Kidney tubule cell (primary cell): Measurements from ENCODE around the gene HOXB5.

ENCODE experiments used
- DNase-seq: peaks from one replicate; pipeline ENCODE4 v3.0.0-alpha.2; 2018; ENCODE audit warnings: low spot score

HOXB5 gene

DNA sequence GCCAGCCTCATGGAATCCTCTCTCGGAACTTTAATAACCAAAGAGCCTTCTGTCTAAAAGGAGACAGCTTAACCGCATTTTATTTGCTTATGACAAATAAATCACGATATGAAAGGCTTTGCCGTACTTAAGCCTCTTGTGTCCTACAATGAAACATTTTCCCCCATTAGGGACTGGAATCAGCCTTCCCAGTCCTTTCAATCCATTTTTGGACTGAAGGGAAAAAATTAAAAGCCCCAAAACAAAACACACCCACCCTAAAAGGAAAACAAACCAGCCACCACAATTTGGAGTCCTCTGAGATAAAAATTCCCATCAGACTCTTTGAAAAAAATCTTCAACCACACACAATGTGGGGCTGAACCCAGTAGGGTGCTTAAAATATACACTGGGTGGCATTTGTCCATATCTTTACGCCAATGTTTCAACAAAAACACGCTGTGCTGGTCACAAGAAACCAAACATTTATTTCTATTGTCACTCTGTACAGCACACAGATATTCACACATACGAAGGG, 18.5 kb downstream of the HOXB5 start:
- no peak for DNase-seq

DNA sequence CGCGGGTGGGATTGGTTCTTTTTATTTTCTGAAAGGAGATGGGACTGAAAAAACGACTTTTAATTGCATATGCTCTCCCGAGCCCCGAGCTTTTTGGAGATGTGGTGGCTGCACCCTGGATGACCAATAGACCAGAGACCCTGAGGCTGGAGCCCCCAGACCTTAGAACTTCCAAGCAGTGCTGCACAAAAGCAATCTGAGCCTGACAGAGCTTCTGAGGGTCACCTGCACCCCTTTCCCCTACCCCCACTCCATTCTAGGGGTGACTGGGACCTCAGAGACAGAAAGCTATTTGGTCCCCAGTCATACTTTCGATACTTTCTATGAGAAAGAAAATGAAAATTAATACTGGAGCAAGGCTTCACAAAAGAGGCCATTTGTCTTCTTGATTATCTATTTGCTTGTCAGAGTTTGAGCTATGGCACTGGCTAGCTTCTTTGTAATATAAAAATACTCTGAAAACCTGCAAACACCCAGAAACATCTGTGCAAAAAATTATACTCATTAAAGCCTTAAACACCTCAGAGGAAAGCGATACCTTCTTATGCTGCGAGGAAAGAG, 19.0 kb downstream of the HOXB5 start:
- no peak for DNase-seq

DNA sequence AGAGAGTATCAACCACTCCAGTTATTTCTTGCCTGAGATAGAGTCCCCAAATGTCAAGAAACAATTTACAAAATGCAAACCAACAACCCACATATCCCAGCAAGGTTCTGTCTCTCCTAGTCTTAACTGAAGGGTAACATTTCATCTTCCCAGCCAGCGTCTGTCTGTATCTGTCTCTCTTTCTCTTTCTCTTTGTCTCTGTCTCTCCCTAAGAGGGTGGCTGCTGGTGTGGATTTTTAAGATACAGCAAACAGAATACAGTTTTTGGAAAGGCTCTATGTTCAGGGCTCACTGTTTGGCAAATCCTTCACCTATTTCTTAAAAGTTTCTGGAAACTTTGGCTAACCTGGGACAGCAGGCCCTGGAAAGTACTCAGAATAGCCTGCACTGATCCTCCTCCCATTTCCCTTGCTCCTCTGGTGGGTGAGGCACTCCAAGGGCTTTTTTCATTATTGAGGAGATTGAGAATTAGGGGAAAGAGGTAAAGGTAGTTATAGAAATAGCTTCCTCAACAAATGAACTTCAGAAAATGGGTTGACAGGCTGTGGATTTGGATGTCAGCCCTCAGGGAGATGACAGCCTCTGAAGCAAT, 21.7 kb downstream of the HOXB5 start:
- DNase-seq, result no peak

DNA sequence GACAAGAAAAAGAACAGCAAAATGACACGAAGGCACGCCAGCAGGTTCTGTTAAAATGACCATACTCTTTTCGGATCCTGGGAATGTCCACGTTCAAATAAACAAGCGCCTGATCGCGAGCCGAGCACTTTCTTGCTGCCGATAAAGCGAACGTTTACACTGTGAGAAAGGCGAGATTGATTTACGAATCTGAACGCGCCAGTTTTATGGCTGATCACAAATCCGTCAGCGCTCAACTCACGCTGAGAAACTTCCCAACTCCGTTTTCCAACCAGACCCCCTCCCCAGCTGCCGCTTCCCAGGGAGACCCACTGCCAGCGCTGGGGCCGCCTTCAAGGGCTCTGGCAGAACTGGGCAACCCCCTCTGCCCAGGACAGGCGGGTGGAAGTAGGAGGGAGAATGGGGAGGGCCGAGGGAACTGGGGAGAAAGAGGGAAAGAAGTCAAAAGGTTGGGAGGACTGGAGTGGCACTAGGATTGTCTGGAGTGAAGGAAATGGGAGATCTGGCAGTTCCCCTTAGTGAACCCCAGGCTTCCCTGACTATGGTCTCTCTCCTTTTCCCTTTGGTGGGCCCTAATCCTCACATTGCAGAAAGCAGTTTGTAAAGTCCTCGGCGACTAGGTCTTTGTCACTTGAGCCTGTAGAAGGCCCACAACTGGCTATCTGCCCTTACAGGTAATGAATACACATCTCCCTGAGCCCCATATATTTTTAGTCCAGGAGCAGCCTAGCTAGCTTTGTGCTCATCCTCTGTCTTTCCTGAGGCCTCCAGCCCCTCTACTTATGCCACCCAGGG, 22.4 kb downstream of the HOXB5 start:
- DNase-seq, result no peak

DNA sequence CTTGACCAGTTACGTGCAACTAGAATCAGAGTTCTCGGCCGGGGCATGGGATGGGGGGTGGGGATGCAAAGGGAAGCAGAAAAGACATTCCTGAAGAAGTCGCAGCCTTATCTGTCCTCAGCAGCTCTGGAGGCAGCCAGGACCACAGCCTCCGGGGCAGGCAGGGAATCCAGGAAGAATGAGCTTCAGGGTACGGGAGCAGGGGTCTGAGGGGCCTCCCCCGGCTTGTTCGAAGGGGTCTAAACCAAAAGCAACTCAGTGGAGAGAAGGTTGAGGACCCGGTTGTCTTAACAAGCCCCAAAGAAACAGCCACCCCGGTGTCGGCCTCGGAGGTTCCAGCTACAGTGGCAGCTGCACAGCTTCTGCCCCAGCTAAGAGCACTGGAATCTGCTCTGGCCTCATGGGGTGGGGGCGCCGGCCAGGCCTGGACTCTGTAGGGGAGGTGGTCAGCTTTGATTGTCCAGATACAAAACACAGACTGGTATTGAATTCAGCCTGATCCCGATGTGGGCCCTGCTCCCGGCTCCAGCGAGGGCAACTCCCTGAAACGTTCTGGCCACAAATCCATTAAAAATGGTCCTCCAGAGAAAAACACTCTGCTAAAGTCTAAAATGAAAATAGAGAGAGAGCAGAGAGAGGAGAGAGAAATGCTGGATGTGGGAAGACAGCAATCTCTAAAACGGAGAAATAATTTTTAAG, 23.1 kb downstream of the HOXB5 start:
- DNase-seq, result no peak

DNA sequence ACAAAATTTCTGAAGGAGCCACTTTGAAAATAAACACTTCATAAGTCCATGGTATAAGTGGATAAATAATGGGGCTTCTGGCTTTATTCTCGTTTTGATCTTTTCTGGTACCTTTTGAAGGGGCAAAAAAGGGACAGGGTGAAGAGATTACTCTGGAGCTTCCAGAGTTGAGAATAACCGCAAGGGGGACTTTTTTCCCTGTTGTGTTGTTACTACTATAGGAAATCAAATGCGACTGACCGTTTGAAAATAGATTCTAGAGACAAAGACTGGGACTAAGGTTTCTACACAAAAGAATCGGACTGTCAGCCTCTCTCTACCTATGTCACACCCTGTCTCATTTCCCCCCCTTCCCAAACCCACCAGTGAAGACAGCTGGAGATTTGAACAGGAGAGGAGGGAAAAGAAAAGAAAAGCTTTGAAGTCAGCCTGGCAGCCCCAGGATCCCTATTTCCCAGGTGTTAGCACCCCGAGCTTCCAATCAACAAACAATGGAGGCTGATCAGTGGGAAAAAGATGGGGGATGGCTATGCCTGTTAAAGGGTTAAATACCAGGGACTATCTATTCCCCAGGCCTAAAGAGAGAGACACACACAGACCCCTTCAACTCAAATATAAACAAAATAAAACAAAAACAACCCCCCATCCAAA, 23.8 kb downstream of the HOXB5 start:
- DNase-seq, result no peak

DNA sequence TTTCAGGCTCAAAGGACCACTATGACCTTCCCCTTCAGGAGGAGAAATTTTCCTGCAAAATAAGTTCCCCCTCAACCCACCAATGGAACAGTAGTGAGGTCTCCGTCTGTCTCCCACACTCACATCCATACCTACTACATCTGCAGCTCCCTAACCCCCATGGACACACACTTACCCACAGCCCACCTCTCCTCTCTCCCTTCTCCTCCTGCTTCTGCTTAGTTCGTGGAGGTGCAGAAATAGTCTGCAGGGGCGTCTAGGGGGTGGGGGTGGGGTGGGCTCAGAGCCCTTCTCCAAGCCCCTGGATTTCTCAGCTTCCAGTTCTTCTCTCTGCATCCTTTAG, 24.4 kb downstream of the HOXB5 start:
- no peak for DNase-seq

DNA sequence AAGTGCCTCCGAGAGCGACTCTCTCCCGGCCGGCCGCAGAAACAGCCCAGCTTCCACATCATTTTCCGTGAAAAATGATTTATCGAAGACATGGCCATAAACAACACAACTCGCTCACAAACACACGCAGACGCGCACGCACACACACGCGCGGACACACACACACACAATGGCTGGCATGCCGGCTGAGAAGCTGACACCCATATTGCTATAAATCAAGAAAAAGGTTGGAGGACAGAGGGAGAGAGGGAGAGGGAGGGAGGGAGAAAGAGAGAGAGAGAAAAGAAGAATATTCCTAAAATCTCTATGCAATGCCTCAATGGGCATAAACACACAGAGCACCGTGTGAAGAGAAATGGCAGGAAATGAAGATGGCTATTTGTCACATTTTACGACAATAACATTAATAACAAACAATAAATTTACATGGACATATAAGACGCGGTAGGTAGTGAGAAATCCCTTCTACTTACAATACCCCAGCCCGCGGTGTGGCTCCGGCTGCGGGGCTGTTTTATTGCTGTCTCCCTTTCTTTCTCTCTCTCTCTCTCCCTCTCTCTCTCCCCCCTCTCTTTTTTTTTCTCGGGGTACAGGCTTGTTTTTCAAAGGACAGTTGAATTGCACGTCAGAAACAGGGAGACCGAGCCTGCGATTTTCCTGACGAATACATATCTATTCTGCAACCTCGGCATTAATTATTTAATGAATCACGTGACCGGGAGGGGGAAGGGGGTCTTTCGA, 24.9 kb downstream of the HOXB5 start:
- DNase-seq, result no peak

DNA sequence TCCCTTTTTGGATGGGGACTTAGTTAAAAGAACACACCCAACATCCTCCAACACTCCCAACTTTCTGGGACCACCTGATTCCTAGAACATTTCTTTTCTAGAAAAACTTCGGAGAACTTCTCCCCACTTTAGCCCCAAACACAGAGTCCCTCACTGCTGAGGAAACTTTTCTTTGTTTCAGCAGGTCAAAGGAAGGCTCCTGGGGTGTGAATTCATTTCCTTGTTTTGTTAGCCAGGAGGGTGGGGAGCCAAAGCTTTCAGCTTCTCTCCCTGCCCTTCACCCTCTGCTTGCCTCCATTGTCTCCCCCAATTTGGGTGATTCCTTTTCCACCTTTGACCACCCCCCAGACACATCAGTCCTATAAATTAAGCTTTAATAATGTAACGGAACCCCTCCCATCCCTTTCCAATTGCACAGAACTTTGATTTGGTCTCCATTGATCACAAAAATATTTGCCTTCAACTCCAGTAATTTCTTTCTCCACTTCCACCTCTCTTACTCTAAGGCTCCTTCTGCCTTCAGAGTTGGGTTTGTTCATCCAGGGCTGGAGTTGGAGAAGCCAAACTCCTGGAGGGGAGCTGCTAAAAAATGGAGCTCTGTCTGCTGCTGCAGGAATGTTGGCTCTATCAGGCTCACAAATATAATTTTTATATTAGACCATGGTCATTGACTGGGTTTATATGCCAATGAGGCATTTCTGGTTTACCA, 25.8 kb downstream of the HOXB5 start:
- no peak for DNase-seq

DNA sequence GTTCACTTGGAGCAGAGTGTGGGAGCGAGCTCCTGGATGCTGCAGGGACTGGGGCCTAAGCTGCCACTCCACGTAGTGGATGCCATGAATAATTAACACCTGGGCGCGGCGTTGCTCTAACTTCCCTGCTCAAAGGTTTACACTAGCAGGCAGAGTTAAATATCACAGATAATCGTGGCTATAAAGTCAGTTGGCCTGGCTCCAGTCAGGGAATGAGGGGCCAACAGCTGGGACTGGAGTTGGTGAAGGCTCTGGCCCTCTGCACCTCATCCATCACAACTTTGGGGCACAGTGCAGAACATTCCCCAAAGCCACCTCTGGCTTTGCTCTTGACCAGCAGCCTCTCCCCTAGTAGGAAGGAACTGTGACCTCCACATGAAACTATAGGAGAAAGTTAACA, 26.4 kb downstream of the HOXB5 start:
- DNase-seq, result no peak

DNA sequence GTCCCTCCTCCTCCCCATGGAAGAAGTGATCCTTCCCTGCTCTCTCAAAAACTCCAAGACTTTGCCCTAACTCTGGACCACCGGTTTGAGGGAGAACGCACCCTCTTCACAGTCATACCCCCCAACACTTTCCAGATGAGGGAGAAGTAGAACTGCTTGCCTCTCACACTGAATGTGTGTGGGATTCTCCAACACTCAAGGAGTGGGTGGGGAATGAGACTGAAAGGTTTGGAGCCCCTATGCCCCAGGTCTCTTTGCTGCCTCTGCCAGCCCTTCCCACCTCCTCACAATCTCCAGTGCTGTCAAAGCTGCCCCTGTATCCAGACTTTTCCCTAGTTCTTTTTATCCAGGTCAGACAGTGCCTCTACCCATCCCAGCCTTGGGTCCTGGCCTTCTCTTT, 26.9 kb downstream of the HOXB5 start:
- DNase-seq, result no peak

DNA sequence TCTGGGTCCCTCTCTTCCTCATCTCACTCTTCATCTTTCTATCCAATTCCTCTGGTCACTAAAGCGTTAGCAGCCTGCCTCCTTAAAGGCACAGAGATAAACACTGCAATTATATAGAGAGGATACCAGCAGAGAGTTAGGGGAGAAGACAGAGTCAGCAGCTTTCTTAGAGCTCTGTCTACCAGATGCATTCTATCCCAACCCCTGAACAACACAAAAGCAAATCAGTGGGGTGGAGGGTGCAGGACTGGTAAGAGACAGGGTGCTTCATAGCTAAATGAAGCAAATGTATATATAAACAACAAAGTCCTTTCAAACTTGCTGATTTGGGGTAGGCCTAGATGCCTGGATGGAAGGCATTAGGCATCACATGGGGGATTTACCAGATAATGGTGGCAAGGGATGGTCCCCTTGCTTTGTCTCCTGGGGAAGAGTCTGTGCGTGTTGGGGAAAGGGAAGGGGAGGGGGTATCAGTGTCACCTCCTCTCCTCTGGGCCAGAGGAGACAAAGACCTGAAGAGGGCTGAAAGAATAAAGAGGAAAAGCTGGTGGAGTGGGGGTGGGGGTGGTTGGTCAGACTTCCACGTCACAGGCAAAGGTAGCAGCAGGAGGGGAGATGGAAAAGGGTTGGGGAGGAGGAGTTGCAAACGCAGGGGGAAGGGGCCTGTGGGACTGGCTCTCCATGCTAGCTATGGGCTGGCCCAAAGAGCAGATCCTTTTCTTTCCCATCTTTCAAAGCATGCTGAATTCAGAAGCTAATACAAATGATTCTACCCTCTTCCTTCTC, 27.5 kb downstream of the HOXB5 start:
- DNase-seq, result no peak

DNA sequence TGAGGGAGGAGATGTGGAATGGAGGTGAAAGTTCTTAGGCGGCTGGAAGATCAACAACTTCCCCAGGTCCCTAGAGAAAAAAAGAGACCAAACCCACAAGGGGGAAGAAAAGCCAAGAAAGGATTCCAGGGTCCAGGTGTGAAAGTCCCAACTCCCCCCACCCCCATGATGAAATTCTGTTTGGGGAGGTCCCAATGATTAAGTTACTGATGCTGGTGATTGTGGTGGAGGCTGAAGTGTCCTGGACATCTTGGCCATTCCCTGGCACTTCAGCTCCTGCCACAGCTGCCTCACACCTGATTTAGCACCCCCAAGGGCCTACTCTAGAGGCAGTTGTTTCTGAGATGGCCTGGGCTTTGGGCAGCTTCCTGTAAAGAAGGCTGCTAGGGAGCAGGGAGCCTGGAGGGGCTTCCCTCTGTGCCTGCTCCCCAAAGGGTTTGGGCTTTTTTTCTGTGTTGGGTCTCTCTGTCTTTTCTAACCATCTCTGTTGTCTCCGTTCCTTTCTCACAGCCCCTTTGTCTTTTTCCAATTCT, 28.5 kb downstream of the HOXB5 start:
- DNase-seq, result no peak

DNA sequence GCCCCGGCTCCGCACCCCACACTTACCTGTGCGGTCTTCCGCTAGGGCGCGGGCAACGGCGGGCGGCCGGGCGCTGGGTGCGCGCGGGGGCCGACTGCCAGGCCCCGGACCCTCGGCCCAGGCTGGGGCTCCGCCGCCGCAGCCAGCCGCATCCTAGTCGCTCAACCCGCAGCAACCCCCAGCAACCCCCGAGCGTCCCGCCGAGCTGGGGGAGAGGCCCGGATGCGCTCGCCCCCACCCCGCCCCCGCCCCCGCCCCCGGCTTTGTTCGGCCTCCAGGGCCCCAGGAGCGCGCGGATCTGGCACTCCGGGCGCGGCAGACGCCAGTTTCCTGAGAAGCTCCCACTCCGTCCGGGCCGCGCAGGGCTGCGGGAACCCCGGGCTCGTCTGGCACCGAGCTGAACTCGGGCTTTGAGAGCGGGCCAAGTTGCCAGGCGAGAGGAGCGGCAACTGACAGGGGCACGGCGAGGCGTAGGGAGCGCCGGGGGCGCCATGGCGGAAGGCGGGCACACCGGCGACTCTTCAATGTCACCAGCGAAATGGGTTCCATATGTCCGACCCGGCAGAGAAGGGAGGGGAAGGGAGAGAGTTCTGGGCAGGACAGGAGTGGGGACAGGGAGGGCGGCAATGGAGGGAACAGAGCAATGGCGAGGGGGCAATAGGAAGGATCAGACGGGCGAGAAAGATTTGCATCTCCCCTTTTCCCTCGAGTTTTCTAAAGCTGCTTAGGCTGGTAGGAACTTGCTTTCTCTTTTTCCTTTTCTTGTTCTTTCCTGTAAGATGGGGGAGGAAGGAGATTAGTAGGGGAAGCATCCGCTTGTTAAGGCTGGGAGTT, 29.2 kb downstream of the HOXB5 start:
- DNase-seq, result no peak

DNA sequence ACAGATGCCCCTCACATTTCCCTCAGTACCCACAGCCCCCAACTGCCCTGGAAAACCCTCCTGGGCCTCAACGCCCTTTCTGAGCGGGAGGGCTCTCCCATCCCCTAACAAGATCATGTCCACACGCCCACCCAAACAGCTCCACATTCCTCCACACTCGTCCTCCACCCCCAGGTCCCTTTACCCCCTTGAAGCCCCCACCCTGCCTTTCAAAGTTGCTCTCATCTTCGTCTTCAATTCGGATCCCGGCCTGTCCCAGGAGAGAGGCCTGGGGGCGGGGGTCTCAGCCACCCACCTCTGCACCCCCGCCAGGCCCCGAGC, 29.8 kb downstream of the HOXB5 start:
- DNase-seq, result no peak

DNA sequence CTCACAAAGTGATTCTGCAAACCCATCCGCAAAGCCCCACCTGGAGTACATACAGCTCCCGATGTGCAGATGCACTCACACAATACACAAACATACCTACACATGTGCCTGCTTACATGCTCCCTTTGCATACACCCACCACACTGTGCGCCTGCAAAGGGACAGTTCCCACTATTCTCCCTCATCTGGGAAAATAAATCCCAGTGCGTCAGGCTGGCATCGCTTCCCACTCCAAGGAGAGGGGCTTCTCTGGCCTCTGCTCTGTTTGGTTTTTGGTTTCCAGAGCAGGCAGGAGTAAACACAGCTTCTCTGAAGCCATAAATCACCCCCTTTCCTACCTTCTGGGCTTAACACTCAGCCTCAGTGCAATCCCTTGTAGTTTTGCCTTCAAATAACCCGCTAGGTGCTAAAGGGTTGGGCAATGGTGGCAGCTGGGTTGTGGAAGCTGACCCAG, 30.2 kb downstream of the HOXB5 start:
- DNase-seq, result no peak

DNA sequence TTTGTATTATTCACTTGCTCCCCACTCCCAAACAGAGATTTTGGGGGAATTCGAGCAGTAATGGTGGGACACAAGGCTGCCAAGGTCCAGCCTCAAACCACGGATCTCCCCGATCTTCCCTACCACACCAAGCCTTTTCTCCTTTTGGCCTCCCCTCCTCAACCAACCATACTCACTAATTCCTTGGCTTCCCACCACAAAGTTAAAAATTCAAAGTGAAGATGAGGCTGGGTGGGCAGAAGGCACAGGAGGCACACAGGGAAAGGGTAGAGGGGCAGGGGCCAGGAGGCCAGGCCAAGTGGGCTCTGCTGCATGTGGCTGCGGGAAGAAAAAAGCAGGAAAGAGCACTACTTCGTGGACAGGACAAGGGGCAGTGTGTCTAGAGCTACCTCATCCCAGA, 30.6 kb downstream of the HOXB5 start:
- no peak for DNase-seq

DNA sequence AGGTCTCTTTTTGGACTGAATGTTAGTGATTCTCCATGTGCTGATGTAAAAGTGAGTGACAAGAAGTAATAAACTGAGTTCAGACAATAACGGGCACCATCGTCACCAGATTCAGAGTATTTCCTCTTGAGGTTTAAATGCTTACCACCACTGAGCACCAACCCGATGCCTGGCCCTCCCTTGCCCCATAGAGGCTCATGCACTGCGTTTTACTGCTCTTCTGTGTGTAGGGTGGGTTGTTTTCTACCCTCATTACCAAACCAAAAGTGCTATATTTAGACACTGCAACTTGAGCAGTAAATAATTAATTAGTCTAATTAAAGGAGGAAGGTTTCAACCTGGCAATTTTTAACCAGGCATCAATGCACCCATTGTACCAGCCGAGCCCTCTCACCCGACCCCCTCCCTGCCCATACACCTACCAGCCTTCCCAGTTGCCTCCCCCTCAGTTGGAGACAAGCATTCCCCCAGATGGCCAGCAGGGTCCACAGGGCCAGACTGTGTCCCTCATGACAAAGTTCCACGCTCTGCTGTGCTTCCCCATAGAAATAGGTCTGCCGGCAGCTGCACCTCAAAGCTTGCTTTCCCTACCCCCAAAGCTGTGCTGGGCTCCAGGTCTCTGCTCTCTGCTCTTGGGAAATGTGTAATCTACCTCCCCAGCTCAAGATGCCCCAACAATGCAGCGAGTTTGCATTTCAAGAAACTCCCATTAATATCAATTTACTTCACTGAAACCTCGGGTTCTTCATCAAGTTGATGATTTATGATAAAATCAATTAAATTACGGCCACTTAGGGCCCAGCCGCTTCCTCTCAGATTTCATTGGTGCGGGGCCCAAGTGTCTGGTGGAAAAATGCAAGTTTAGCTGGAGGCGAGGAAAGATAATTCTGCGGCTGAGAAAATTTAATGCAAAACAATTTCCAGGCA, 31.4 kb downstream of the HOXB5 start:
- DNase-seq, result peak; percentile 71
